Chondrocyte (in vitro differentiated cells): ENCODE measurements around the gene KRT4. TPM values are rescaled to one million over a fixed set of nuclear protein-coding genes. Genes with fewer than 3 reads are reported as not detected.

Source experiments
- DNase-seq: peaks from one replicate; pipeline ENCODE4 v3.0.0; 2021; ENCODE audit warnings: mixed read lengths, low spot score
- H3K27ac Mint-ChIP-seq: one replicate; pipeline ENCODE4 v1.8.0; 2021; ENCODE audit warnings: mild to moderate bottlenecking, moderate library complexity, mixed read lengths; ENCODE audit not compliant: unreplicated experiment
- H3K27me3 Mint-ChIP-seq: 2 replicates; pipeline ENCODE4 v1.8.0; 2021; ENCODE audit warnings: low read depth, mixed read lengths
- H3K36me3 Mint-ChIP-seq: 2 replicates; pipeline ENCODE4 v1.8.0; 2021; ENCODE audit warnings: low read depth, mixed read lengths
- H3K4me1 Mint-ChIP-seq: 2 replicates; pipeline ENCODE4 v1.8.0; 2021; ENCODE audit warnings: low read depth, mild to moderate bottlenecking, mixed read lengths
- H3K4me3 Mint-ChIP-seq: one replicate; pipeline ENCODE4 v1.8.0; 2021; ENCODE audit warnings: mild to moderate bottlenecking, moderate library complexity, mixed read lengths; ENCODE audit not compliant: unreplicated experiment
- H3K9me3 Mint-ChIP-seq: 2 replicates; pipeline ENCODE4 v1.8.0; 2021; ENCODE audit warnings: low read depth, mixed read lengths
- total RNA-seq: library from RNA; stranded (reverse); gene quantifications from 3 replicates; pipeline ENCODE4 v1.2.1, GENCODE V29; 2021
- TF ChIP-seq, protein P1 (sequence below): fragments of 200-600 bp; sonication (generic); IDR thresholded peaks from 2 replicates; pipeline ENCODE4 v1.5.0; 2021; ENCODE audit warnings: antibody characterized with exemption, mild to moderate bottlenecking, moderate library complexity

KRT4 gene
- total RNA-seq, 1 donor from 2014 or later = 0.90 TPM

GRCh38 chr12:52794479-52795331, 19.2 kb downstream of the KRT4 start:
- peaks cover 27% of the 10 kb centered on the region for H3K27me3 Mint-ChIP-seq
- H3K9me3 Mint-ChIP-seq = no peaks in the 10 kb centered on the region
- DNase-seq = no peak
- no peak overlapping the region for H3K27ac Mint-ChIP-seq
- TF ChIP-seq, protein P1, sequence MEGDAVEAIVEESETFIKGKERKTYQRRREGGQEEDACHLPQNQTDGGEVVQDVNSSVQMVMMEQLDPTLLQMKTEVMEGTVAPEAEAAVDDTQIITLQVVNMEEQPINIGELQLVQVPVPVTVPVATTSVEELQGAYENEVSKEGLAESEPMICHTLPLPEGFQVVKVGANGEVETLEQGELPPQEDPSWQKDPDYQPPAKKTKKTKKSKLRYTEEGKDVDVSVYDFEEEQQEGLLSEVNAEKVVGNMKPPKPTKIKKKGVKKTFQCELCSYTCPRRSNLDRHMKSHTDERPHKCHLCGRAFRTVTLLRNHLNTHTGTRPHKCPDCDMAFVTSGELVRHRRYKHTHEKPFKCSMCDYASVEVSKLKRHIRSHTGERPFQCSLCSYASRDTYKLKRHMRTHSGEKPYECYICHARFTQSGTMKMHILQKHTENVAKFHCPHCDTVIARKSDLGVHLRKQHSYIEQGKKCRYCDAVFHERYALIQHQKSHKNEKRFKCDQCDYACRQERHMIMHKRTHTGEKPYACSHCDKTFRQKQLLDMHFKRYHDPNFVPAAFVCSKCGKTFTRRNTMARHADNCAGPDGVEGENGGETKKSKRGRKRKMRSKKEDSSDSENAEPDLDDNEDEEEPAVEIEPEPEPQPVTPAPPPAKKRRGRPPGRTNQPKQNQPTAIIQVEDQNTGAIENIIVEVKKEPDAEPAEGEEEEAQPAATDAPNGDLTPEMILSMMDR = no peak
- H3K36me3 Mint-ChIP-seq = no peaks in the 10 kb centered on the region
- no peak overlapping the region for H3K4me3 Mint-ChIP-seq
- H3K4me1 Mint-ChIP-seq = no peaks in the 10 kb centered on the region

- Mint-ChIP-seq H3K27ac (no peak overlapping the region), H3K4me3 (no peak overlapping the region), H3K36me3 (no peaks in the 10 kb centered on the region), H3K27me3 (peaks cover 42% of the 10 kb centered on the region), H3K9me3 (no peaks in the 10 kb centered on the region), H3K4me1 (no peaks in the 10 kb centered on the region)
- no peak for DNase-seq
- TF ChIP-seq, protein P1 = no peak
These were observed 21.5 kb downstream of the KRT4 start for GRCh38 chr12:52792185-52793029.

- Mint-ChIP-seq H3K27ac (no peak overlapping the region), H3K9me3 (no peaks in the 10 kb centered on the region), H3K4me3 (no peak overlapping the region), H3K27me3 (peaks cover 41% of the 10 kb centered on the region), H3K36me3 (no peaks in the 10 kb centered on the region), H3K4me1 (no peaks in the 10 kb centered on the region)
- no peak for DNase-seq
- TF ChIP-seq, protein P1 = no peak
These were observed 22.4 kb downstream of the KRT4 start for GRCh38 chr12:52791271-52792184.

- no peaks in the 10 kb centered on the region for H3K4me1 Mint-ChIP-seq
- H3K9me3 Mint-ChIP-seq = peaks cover 2% of the 10 kb centered on the region
- no peak overlapping the region for H3K4me3 Mint-ChIP-seq
- DNase-seq = no peak
- H3K27me3 Mint-ChIP-seq = peaks cover 45% of the 10 kb centered on the region
- no peak overlapping the region for H3K27ac Mint-ChIP-seq
- TF ChIP-seq, protein P1 = no peak
- H3K36me3 Mint-ChIP-seq = no peaks in the 10 kb centered on the region
These were observed 23.3 kb downstream of the KRT4 start for GRCh38 chr12:52790427-52791270.
